ENCODE results near the gene HSD17B14. TPM values are rescaled to one million over a fixed set of nuclear protein-coding genes. Genes with fewer than 3 reads are reported as not detected.

HSD17B14 gene
- total and polyA plus RNA-seq, 2 of the 13 experiments (the other 11 are each of a cell fraction or from before 2014, with no cell fraction given): 0.58 to 1.2 TPM

DNA sequence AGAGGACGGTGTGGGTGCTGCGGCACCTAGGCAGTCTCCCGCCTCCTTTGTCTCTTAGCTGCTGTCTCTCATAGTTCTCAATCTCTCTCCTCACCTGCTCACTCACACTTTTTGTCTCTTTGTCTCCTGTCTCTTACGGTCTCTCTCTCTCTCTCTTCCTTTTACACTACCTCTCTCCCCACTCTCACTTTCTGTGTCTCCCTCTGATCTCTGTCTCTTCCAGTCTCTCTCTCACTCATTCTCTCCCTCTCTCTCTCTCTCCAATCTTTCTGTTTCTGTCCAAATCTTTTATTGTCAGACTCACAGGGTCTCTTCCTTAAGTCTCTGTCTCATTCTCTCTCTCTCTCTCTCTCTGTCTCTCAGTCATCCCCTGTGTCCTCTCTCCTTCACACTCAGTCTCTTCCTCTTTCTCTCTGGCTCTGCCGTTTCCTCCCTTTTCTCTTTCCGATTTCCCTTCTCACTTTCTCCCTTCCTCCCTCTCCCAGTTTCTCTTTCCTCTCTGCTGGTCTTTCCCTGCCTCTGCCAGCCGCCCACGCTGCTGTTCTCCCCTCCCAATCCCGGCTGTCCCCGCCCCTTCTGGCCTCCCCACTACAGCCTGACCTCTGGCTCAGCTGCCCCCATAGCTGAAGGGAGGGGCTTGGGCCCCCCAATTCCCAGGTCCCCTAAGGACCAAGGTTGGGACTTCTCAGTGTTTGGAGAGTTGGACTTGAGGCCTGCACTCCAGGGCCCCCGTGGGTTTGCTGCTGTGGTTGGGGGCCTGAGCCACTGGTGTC, 32.0 kb upstream of the HSD17B14 start, which contains the start of gene PLEKHA4 (continued):
- TF ChIP-seq, protein P1, sequence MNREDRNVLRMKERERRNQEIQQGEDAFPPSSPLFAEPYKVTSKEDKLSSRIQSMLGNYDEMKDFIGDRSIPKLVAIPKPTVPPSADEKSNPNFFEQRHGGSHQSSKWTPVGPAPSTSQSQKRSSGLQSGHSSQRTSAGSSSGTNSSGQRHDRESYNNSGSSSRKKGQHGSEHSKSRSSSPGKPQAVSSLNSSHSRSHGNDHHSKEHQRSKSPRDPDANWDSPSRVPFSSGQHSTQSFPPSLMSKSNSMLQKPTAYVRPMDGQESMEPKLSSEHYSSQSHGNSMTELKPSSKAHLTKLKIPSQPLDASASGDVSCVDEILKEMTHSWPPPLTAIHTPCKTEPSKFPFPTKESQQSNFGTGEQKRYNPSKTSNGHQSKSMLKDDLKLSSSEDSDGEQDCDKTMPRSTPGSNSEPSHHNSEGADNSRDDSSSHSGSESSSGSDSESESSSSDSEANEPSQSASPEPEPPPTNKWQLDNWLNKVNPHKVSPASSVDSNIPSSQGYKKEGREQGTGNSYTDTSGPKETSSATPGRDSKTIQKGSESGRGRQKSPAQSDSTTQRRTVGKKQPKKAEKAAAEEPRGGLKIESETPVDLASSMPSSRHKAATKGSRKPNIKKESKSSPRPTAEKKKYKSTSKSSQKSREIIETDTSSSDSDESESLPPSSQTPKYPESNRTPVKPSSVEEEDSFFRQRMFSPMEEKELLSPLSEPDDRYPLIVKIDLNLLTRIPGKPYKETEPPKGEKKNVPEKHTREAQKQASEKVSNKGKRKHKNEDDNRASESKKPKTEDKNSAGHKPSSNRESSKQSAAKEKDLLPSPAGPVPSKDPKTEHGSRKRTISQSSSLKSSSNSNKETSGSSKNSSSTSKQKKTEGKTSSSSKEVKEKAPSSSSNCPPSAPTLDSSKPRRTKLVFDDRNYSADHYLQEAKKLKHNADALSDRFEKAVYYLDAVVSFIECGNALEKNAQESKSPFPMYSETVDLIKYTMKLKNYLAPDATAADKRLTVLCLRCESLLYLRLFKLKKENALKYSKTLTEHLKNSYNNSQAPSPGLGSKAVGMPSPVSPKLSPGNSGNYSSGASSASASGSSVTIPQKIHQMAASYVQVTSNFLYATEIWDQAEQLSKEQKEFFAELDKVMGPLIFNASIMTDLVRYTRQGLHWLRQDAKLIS (CRISPR knock-in tag; IDR thresholded peaks at IDR 0.05): no peak
- TF ChIP-seq TAF15 (IDR thresholded peaks at IDR 0.05; ENCODE audit: low read depth, low read length, poor library complexity, severe bottlenecking) (no peak), ATM (IDR thresholded peaks at IDR 0.05; ENCODE audit: borderline replicate concordance) (no peak), DPF2 (CRISPR knock-in tag; IDR thresholded peaks at IDR 0.05; ENCODE audit: borderline replicate concordance, low read depth) (no peak), ZNF816 (CRISPR knock-in tag; IDR thresholded peaks at IDR 0.05; ENCODE audit: borderline replicate concordance) (no peak), ZNF775 (CRISPR knock-in tag; IDR thresholded peaks at IDR 0.05; ENCODE audit: borderline replicate concordance) (peak; percentile 82; the same call in 1 of the 2 replicates), ZNF850 (CRISPR knock-in tag; conservative IDR thresholded peaks at IDR 0.05) (no peak), ATF7-NPFF (CRISPR knock-in tag; IDR thresholded peaks at IDR 0.05; ENCODE audit: low read depth) (no peak), ZKSCAN8 (CRISPR knock-in tag; IDR thresholded peaks at IDR 0.05; ENCODE audit: borderline replicate concordance) (no peak), ZNF234 (CRISPR knock-in tag; conservative IDR thresholded peaks at IDR 0.05) (no peak), AKAP8 (CRISPR knock-in tag; IDR thresholded peaks at IDR 0.05) (no peak), YEATS2 (CRISPR knock-in tag; IDR thresholded peaks at IDR 0.05; ENCODE audit: borderline replicate concordance) (no peak), ZKSCAN5 (CRISPR knock-in tag; IDR thresholded peaks at IDR 0.05) (no peak), ZSCAN9 (CRISPR knock-in tag; IDR thresholded peaks at IDR 0.05; ENCODE audit: borderline replicate concordance) (no peak)
- TF ChIP-seq, protein P2, sequence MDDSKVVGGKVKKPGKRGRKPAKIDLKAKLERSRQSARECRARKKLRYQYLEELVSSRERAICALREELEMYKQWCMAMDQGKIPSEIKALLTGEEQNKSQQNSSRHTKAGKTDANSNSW (CRISPR knock-in tag; IDR thresholded peaks at IDR 0.05; ENCODE audit: borderline replicate concordance): no peak
- TF ChIP-seq, protein P3, sequence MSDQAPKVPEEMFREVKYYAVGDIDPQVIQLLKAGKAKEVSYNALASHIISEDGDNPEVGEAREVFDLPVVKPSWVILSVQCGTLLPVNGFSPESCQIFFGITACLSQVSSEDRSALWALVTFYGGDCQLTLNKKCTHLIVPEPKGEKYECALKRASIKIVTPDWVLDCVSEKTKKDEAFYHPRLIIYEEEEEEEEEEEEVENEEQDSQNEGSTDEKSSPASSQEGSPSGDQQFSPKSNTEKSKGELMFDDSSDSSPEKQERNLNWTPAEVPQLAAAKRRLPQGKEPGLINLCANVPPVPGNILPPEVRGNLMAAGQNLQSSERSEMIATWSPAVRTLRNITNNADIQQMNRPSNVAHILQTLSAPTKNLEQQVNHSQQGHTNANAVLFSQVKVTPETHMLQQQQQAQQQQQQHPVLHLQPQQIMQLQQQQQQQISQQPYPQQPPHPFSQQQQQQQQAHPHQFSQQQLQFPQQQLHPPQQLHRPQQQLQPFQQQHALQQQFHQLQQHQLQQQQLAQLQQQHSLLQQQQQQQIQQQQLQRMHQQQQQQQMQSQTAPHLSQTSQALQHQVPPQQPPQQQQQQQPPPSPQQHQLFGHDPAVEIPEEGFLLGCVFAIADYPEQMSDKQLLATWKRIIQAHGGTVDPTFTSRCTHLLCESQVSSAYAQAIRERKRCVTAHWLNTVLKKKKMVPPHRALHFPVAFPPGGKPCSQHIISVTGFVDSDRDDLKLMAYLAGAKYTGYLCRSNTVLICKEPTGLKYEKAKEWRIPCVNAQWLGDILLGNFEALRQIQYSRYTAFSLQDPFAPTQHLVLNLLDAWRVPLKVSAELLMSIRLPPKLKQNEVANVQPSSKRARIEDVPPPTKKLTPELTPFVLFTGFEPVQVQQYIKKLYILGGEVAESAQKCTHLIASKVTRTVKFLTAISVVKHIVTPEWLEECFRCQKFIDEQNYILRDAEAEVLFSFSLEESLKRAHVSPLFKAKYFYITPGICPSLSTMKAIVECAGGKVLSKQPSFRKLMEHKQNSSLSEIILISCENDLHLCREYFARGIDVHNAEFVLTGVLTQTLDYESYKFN (CRISPR knock-in tag; conservative IDR thresholded peaks at IDR 0.05): 0 out of 2 replicates have a peak, but pooled peaks have one; percentile 37
- TF ChIP-seq, protein P4, sequence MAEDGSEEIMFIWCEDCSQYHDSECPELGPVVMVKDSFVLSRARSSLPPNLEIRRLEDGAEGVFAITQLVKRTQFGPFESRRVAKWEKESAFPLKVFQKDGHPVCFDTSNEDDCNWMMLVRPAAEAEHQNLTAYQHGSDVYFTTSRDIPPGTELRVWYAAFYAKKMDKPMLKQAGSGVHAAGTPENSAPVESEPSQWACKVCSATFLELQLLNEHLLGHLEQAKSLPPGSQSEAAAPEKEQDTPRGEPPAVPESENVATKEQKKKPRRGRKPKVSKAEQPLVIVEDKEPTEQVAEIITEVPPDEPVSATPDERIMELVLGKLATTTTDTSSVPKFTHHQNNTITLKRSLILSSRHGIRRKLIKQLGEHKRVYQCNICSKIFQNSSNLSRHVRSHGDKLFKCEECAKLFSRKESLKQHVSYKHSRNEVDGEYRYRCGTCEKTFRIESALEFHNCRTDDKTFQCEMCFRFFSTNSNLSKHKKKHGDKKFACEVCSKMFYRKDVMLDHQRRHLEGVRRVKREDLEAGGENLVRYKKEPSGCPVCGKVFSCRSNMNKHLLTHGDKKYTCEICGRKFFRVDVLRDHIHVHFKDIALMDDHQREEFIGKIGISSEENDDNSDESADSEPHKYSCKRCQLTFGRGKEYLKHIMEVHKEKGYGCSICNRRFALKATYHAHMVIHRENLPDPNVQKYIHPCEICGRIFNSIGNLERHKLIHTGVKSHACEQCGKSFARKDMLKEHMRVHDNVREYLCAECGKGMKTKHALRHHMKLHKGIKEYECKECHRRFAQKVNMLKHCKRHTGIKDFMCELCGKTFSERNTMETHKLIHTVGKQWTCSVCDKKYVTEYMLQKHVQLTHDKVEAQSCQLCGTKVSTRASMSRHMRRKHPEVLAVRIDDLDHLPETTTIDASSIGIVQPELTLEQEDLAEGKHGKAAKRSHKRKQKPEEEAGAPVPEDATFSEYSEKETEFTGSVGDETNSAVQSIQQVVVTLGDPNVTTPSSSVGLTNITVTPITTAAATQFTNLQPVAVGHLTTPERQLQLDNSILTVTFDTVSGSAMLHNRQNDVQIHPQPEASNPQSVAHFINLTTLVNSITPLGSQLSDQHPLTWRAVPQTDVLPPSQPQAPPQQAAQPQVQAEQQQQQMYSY (CRISPR knock-in tag; IDR thresholded peaks at IDR 0.05): no peak

Data from HepG2 (cell line).